AG10803 (cell line): ENCODE results near the gene GCNT4.
A peak's percentile ranks its signal among the peaks of the same experiment; 100 is the strongest.
"Not testable (repeated sequence)": the region's sequence is repeated elsewhere in the genome, so short reads cannot be mapped to it uniquely, and the experiment has no call there.

Experiments
- DNase-seq: peaks from one replicate; pipeline ENCODE4 v3.0.0; 2010; ENCODE audit warnings: low read depth
- H3K4me3 ChIP-seq: 2 replicates; pipeline ENCODE4 v1.5.1; 2011; ENCODE audit warnings: mild to moderate bottlenecking, low read length, control low read depth
- CTCF ChIP-seq: conservative IDR thresholded peaks from 2 replicates; pipeline ENCODE4 v1.5.1; 2011; ENCODE audit warnings: mild to moderate bottlenecking, low read length, control low read depth, inconsistent platforms

Gene GCNT4, protein sequence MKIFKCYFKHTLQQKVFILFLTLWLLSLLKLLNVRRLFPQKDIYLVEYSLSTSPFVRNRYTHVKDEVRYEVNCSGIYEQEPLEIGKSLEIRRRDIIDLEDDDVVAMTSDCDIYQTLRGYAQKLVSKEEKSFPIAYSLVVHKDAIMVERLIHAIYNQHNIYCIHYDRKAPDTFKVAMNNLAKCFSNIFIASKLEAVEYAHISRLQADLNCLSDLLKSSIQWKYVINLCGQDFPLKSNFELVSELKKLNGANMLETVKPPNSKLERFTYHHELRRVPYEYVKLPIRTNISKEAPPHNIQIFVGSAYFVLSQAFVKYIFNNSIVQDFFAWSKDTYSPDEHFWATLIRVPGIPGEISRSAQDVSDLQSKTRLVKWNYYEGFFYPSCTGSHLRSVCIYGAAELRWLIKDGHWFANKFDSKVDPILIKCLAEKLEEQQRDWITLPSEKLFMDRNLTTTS

DNA sequence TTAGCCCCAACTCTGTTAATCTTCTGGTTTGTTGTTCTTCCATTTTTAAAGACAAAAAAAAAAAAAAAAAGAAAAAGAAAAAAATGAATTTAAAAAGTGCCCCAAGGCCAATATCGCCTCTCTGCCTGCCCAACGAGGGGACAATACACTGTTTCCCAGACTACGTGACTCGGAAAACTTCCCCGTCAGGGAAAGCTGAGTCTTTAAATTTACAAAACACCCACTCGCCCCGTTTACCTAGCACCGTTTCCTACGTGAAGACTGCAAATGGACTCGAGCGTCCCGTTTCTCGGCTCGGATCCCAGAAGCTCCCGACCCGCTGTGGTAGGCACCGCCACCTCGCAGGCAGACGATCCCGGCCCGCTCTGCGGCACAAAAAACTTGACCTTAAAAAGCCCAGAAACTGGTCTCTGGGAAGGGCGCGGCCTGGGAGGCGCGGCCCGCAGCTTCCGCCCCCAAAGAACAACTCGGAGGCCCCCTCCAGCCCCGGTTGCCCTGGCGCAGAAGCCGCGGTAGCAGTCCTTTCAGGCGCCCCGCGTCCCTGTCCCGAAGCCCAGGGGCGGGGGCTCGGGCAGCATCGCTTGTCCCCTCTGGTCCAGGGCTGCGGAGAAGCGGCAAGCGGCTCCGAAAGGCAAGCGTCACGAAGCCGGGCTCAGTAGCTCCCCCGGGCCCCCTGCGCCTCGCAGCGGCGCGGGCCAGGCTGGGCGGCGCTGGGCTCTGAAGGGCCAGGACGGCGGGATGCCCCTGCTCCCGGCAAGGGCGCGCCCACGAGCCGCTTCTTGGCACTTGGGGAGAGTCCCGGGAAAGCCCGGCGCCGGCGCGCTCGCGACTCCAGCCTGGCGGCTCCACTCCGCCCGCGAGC is at the start of gene GCNT4:
Gene GCNT4, minus strand, starts transcription at position 367 of the 862 bp plus-strand sequence. CDS start 22,521 bp downstream, outside the sequence.
- H3K4me3 ChIP-seq: peak within 1 kb of the TSS; percentile 68
- peak; percentile 67 for DNase-seq
- TF ChIP-seq CTCF: no peak

GRCh38 chr5:75095956-75096355 is 43.6 kb upstream of the GCNT4 start:
- peak; percentile 29 for DNase-seq
- H3K4me3 ChIP-seq: not testable (repeated sequence)

GRCh38 chr5:75091597-75091996 is 39.2 kb upstream of the GCNT4 start:
- no peak overlapping the region for H3K4me3 ChIP-seq
- DNase-seq: peak; percentile 2
- no peak for TF ChIP-seq CTCF

GRCh38 chr5:75089662-75090061 is 37.3 kb upstream of the GCNT4 start:
- no peak for TF ChIP-seq CTCF
- H3K4me3 ChIP-seq: no peak overlapping the region
- DNase-seq: no peak

- TF ChIP-seq CTCF: no peak
- DNase-seq: no peak
- H3K4me3 ChIP-seq: no peak overlapping the region
Measured at GRCh38 chr5:75089137-75089536, 36.8 kb upstream of the GCNT4 start.

DNA sequence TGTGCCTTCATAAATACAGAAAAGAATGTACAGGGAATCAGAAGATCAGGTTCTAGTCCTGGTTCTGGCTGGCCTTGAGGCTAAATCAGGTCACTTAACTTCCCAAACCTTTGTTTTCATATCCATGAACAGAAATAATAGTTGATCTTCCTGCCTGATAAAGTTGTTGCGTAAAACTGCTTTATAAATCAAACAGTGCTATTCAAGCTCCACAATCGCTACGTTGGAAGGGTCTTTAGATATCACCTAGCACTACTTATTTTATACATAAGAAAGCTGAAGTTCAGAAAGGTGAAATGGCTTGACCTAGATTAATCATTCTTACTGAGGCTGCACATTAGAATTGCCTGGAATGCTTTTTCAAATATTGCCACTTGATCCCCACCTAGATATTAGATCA is 36.3 kb upstream of the GCNT4 start:
- no peak overlapping the region for H3K4me3 ChIP-seq
- DNase-seq: no peak
- no peak for TF ChIP-seq CTCF

- H3K4me3 ChIP-seq: no peak overlapping the region
- no peak for DNase-seq
- TF ChIP-seq CTCF: no peak
Measured at GRCh38 chr5:75081510-75081909, 29.2 kb upstream of the GCNT4 start.

DNA sequence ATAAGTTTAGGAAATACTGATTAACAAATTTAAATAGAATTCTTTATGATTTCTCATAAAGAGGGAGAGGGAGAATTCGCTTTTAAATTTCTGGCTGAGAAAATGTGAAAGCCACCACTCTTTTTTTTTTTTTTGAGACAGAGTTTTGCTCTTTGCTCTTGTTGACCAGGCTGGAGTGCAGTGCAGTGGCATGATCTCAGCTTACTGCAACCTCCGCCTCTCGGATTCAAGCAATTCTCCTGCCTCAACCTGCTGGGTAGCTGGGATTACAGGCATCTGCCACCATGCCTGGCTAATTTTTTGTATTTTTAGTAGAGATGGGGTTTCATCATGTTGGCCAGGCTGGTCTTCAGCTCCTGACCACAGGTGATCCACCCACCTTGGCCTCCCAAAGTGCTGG is 27.0 kb upstream of the GCNT4 start:
- DNase-seq: not testable (repeated sequence)

More for the DNA sequence above, 27.0 kb upstream of the GCNT4 start:
- not testable (repeated sequence) for H3K4me3 ChIP-seq
